Colon (tissue), 2 donors: Measurements from ENCODE around the gene UNC5B.

Experiments used
- FAIRE-seq: peaks from 2 replicates; lab custom pipeline; 2012; peaks lifted over from hg19 to GRCh38; lab: Jason Lieb, UNC
- donor health status: control.
- donor health status: control.

Gene UNC5B

DNA sequence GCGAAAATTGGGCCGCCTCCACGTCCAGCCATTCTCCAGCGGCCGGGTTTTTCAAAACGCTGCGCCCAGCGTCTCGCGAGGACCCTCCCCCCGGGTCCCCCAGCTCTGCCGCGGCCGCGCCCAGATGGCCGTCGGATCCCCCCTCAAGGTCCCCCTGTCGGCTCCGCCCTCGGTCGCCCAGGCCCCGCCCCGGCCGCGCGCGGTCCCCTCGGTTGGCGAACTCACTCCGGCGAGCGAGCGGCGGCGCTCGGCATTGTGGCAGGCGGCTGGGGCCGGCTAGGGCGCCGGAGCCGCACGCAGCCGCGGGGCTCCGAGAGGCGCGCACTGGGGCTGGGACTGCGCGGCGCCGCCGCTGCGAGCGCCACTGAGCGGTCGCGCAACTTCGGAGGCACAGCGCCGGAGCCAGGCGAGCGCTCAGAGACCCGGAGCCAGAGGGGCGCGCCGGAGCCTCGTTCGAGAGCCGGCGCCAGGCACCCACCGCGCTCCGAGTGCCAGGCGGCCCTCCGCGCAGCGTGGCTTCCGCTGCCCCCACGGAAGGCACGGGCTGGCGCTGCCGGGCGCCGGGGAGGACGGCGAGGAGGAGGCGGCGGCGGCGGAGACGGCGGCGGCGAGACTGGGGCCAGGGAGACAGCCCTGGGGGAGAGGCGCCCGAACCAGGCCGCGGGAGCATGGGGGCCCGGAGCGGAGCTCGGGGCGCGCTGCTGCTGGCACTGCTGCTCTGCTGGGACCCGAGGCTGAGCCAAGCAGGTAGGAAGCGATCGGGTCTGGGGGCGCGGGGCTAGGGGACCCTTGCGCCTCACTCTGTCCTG is at the start of gene UNC5B:
Gene UNC5B, plus strand, starts transcription at position 253 of the 809 bp plus-strand sequence. Its CDS starts 416 bp downstream, at position 669.
- no peak for FAIRE-seq

DNA sequence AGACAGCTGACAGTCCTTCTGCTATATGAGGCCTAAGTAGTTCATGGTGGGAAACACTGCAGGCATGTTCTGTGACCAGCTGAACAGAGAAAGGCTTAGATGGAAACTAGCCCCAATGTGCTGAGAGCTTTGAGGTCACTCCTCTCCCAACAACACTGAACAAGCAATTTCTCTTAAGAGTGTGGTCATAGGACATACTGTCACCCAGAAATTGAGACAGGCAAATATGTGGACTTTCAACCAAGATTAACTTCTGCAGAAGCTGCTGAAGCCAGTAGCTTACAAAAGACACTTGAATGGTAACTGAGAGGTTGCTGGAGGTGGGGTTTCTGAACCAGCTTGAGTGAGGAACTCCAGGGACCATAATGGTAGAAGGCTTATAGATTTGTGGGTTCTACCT is 38.9 kb upstream of the UNC5B start:
- FAIRE-seq: no peak

DNA sequence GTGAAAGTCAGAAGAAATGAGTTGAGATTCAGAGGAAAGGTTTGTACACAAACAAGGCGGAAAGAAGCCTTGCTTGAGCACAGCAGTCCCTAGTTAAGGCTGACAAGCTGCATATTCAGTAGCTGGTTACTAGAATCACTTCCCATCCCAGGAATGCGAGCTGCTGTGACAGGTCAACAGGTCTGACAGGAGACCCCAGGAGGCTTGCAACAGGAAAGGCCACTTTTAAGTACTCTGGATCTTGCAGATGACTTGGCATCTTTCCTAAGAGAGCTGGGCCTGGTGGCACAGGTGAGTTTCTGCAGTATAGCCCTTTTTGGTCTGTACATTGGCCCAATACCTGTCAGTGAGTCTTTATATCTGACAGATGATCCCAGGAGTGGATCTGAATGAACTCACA is 35.7 kb upstream of the UNC5B start:
- FAIRE-seq: no peak

DNA sequence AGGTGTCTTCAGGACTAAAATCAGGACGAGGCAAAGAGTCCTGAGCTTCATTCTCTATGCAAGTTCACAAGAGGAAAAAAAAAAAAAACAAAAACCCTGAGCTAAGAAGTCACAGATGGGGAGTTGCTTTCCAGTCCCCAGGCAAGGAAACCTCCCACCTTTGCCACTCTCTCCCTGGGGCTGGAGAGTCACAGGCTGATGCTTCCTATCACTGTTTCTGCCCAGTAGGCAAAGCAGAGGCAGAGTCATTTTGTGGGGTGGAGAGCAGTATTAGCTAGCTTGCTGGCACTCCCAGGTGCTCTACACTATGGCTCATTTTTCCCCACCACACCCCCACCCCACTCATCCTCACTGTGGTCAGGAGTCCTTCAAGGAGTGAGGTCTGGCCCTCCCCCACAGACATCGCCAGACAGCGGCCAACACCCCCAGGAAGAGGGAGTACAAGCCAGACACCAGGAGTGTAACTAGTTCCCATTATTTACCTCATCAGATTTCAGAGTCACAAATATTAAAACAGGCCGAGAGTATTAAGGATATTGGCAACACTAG is 34.6 kb upstream of the UNC5B start:
- FAIRE-seq: no peak

DNA sequence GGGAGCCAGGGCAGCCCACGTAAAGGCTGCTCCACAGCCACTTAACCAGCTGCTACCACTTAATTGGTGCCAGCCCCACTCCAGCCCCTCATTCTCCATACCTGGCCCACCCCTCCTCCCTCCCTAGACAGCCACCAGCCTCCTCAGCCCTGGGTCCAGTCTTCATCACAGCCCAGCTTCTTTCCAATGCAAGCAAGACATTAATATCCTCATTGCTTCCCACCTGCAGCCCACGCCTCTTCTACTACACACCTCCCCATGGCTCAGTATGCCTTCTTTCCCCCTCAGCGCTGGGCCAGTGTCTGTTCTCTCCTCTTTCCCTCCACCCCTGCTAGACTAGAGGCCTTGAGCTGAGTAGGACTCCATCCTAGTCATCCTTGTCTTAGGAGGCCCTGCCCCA is 33.5 kb upstream of the UNC5B start:
- no peak for FAIRE-seq

DNA sequence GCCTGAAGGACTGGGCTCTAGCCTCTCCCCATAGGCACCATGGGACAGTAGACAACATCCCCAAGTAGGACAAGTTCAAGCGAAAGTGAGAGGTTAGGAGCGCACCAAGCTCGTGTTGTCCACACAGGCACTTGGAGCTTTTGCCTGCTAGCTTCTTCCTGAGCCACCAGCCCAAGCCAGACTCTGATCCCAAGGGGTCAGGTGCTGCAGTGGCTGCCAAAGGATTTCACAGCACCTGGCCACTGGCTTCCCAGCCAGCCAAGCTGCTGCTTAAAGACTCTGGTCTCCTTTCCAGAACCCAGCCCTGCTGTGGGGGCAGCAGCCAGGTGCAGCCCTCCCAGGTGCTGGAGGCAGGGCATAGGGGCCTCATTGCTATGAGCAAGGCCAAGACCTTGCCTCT is 33.0 kb upstream of the UNC5B start:
- FAIRE-seq: no peak

DNA sequence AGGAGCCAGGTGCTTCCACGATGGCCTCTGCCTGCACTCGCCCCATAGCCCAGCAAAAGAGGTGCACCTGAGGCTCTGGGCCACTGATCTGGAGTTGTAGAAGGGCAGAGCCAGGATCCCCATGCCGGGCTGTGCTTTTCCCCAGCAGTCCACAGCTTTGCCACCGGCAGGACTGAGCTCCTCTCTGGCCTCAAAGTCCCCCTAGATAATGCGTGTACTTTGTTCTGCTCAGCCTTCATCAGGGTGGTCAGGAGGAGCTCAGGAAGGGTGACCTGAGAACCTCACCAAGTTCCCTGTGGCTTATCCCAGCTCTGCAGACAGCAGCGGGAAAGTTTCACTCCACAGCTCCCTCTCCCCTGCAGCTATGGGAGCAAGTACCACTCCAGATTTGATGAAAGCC is 27.9 kb upstream of the UNC5B start:
- no peak for FAIRE-seq

DNA sequence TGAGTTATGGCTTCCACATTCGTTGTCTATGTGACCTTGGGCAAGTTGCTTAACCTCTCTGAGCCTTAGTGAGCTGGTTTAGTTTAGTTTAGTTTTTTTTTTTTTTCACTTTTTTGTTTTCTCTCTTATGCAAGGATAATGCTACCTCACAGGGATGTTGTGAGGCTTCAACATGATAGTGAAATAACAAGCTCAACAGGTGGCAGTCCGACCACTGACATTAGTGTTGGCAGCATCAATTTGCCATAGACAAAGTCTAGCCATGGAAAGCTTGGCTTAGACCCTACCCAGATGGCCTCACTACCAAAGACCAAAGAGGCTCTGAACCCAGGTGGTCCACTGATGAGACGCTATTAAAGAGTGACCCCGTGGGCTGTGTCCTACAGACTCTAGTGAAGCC is 27.2 kb upstream of the UNC5B start:
- FAIRE-seq: no peak

DNA sequence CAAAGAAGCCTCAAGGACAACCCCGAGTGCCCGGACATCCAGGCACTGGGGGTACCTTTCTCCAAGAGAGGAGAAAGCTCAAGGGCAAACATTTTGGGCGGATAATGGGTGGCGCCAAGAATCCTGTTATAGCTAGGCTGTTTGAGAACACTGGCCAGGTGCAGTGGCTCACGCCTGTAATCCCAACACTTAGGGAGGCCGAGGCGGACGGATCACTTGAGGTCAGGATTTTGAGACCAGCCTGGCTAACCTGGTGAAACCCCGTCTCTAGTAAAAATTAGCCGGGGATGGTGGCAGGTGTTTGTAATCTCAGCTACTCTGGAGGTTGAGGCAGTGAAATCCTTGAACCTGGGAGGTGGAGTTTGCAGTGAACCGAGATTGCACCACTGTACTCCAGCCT is 25.2 kb upstream of the UNC5B start:
- no peak for FAIRE-seq

DNA sequence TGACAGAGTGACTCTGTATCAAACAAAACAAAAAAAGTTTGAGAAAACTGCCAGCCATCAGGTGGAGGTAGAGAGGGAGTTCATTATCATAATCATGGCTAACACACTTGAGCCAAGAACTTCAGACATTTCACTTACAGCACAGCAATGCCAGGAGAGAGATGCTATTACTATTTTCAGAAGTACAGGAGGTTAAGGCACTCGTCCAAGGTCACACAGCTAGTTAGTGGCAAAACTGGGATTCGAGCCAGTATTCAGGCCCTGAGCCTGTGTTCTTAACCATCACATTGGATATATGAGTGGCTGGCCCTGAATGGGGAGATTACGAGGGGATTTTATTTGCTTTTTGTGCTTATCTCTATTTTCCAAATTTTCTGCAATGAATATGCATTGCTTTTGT is 24.8 kb upstream of the UNC5B start:
- no peak for FAIRE-seq

DNA sequence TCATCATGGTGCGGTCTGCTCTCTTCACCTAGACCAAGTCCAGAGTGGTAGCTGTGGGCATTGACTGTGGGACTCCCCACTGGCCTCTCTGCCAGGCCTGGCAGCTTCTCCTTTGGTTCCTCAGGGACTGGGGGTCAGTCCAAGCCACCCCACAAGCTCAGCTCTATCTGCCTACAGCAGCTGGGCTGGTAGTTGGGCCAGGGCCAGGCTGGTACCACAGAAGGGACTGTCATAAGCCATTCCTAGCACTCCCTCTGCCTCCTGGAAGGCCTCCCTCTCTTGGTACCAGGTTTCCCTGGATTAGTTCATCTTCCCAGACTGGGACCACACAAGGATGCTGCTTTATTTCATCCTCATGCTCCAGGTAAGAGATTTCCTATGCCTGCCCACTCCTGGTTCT is 24.2 kb upstream of the UNC5B start:
- FAIRE-seq: no peak

DNA sequence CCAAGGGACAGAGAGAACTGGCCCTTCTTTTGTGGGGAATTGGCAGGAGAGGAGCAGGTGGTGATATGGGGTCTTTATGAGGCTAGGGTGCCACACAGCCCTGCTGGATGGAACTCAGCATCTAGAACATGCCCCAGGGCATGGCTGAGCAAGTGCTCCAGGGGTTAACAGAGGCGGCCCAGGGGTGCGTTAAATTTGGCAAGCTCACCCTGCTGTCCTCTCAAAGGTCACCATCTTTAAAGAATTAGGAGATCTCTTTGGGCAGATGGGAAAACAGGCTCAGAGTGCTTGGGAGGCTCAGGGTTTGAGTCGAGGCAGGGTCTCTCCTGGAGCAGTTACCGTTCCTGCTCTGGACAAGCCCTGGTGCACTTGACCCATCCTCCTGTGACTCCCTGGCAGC is 21.4 kb upstream of the UNC5B start:
- FAIRE-seq: no peak

DNA sequence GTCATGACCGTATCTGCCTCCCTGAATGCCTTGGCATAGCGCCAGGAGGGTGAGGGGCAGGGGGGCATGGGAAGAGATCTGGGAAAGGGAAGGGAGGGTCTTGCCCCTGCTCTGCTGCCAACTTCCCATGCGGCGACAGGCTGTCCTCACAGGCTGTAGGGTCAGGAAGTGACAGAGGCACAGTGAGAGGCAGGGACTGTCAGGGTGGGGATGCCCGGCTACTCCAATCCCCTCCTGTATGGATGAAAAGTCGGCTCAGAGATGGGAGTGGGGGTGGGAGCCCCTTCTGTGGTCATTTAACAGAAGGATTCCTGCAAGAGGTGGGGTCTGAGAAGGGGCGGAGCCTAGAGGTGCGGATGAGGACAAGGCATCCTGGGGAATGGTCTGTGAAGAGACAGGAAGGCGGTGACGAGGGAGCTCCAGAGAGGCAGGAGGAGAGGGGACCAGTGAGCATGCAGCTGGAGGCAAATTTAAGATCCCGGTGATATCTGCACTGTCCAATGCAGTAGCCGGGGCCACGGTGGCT is 20.8 kb upstream of the UNC5B start:
- FAIRE-seq: no peak

DNA sequence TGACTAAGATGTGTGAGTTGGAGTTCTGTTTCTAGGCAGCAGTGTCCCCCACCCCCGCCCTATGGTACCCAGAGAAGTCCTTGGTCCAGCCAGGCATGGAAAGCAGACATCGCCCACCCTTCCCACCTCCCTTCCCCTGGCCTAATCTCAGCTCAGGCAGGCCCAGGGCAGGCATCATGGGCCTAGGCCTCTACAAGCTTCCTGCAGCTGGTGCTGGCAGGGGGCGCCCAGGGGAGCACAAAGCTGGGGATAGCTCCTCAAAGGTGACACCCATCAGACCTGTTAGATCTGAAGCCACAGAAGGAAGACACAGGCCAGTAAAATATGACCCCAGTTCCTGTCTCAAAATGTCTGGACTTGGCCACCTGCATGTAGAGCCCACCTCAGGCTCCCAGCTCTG is 18.9 kb upstream of the UNC5B start:
- FAIRE-seq: no peak

DNA sequence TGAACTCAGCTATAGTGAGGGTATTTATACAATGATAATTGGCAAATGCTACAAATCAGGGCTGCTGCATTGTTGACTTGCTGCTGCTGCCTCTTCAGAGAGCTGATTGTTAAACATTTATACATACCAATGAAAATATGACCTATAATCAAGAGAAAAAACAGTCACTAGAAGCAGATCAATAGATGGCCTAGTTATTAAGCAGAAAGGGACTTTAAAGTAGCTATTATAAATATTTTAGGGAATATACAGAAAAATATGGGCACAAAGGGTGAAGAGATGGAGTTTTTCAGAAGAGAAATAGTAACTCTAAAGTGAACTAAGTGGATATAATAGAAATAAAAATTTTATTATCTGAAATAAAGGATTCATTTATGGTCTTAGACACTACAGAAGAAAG is 14.4 kb upstream of the UNC5B start:
- no peak for FAIRE-seq

DNA sequence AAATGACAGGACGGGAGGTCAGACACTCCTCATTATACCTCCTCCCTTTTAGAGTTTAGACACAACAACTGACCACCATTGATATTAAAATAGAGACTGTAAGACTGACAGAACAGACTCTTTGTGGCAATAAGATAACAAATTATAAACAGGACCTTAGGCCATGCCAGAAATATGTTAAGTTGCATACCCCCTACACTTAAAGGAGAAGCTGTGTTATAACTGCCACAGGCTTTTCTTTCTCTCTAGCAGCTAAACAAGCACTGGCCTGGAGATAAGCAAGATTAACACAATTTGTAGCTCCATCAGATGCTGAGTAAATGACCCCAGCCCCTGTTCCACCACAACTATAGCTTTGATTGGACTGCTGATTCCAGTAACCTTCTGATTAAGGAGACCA is 10.5 kb upstream of the UNC5B start:
- no peak for FAIRE-seq

DNA sequence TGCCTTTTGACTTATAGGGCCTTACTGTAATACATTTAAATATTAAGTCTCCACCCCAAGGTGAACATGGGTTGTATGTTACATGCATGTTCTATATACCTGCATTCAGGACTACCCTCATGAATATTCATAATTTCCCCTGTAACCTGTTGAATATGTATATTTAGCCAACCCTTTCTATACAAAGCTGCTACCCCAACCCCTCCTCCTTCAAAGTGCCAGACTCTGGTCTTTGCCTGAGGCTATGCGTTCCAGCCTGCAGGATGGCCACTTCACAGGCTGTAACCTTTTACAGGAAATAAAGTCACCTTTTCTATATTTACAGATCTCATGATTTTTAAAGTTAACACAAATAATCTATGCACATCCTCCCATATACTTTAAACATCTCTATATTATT is 10.1 kb upstream of the UNC5B start:
- no peak for FAIRE-seq

DNA sequence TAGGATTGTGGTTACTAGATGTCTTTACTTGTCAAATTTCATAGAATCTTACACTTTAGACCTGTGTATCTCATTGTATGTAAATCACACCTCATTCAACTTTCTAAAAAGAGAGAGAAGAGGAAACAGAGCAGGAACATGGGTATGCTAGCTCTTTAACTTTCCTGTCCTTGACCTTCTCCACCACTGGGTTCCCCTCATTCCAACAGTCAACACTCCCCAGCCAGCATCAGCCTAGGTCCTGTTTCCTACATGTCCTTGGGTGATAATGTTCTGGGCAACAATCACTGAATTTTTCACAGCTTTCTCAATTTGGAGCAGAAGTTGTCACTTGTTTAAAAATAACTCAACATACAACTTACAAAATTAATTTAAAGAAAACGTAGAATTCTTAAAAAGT is 9.2 kb upstream of the UNC5B start:
- no peak for FAIRE-seq

DNA sequence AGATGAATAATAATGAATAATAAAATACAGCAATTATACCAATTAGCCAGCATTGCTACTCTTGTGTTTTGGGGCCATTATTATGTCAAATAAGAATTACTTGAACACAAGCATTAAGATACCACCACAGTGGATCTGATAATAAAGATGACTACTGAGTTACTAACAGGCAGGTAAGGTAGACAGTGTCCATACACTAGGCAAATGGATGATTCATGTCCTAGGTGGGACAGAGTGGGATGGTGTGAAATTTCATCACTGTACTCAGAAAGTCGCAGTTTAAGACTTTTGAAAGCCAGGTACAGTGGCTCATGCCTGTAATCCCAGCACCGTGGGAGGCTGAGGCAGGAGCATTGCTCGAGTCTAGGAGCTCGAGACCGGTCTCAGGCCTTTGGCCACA is 8.7 kb upstream of the UNC5B start:
- FAIRE-seq: no peak

DNA sequence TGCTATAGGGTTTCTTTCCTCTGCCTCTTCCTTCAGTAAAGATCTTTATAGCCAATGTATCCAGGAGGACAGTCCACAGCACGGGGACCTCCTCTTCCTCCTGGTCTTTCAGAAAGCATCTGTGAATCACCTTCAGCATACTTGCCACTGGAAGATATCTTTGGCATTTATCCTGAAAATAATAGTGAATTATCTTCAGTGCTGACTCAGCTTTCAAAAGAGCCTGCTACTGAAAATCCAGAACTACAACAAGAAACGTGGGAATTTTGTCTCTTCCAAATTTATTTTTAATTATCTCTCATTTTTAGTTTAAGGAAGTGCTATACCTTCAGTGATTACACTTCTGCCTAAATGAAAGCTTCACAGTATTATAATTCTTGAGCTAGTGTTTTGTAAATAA is 7.6 kb upstream of the UNC5B start:
- FAIRE-seq: no peak

DNA sequence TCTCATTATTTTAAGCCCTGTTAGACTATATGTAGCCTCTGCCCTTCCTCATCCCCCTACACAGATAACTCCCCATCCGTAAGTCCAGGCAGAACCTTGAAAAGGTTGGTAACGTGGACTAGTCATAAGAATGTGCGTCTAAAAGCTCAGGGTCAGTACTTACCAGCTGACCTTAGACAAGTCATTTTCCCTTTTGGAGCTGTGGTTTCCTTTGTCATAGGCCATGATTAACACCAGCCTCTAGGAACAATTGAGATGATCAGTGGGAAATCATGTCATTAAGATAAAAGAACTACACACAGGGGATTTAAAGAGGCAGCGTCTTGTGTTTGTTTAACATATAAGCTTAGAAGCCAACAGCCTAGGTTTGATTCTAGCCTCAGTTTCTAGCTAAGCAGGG is 6.9 kb upstream of the UNC5B start:
- FAIRE-seq: no peak

DNA sequence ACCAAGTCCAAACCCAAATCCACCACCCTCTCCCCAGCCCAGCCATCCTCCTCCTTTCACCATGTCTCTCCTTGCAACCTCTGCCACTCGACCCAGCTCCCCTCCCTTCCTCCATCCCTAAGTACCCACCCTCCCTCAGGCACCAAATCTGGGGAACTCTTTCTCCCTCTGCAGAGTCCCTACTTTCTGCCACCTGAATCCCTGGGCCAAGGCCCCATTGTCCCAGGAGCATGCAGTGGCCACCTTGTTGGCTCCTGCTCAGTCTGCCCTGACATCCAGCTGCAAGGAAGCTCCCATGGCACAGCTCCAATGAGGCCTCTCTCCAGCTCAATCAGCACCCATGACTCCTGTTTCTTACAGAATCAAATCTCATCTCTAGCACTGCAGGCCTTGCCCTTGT is 5.5 kb upstream of the UNC5B start:
- FAIRE-seq: no peak

DNA sequence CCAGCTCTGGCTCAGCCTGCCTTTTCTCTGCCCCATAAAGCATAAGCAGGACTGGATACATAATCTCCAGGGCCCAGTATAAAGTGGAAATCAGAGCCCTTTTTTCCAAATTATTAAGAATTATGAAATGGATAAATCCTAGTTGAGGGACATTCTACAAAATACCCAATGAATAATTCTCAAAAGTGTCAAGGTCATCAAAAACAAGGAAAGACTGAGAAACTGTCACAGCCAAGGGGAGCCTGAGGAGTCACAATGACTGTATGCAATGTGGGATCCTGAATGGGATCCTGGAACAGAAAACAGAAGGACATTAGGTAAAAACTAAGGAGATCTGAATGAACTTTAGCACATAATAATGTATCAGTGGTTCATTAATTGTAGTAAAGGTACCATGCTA is 4.8 kb upstream of the UNC5B start:
- no peak for FAIRE-seq

DNA sequence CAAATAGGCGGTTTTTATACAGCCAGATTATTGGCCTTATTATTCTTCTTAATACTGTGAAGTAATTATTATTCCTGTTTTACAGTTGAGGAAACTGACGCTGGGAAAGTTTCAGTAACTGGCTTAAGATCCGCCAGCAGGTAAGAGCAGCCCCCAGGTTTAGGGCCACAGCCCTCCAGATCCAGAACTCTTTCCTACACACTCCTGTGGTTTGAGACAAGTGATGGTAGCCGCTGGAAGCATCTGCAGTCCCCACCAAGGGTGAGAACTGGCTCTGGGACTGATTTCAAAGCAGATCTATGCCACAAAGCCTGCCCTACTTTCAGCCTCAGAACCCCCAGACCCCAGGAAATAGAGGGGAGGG is 3.0 kb upstream of the UNC5B start:
- no peak for FAIRE-seq
